HL-60 (cell line): ENCODE results near the gene EPM2AIP1.

Source experiments
- CTCF ChIP-seq: IDR thresholded peaks from one replicate; pipeline ENCODE4 v1.5.1; 2011; ENCODE audit warnings: low read length, control low read depth, inconsistent platforms; ENCODE audit not compliant: insufficient read depth
- POLR2AphosphoS5 ChIP-seq: IDR thresholded peaks from 2 replicates; pipeline ENCODE4 v1.6.1; 2012; ENCODE audit warnings: low read depth
- REST ChIP-seq: IDR thresholded peaks from 2 replicates; pipeline ENCODE4 v1.6.1; 2012; ENCODE audit warnings: low read depth; ENCODE audit not compliant: insufficient replicate concordance

- no peak for TF ChIP-seq CTCF
- TF ChIP-seq POLR2AphosphoS5: no peak
- TF ChIP-seq REST: no peak
These were observed 36.8 kb downstream of the EPM2AIP1 start for GRCh38 chr3:36956155-36956554.
